Activated T-cell treated with anti-CD3 and anti-CD28 coated beads, Interleukin-2, amount 50 U/mL, for 4 hours (primary cell): ENCODE results near the gene KIAA0753. TPM values are rescaled to one million over a fixed set of nuclear protein-coding genes. Genes with fewer than 3 reads are reported as not detected.

Experiments used
- ATAC-seq, 2 donors: fragments of 200-7000 bp; cut with Tn5 transposase; one replicate each; pipeline ENCODE4 v1.10.0; 2021
- DNase-seq: peaks from one replicate; pipeline ENCODE4 v3.0.0-alpha.2; 2020
- H3K27me3 Mint-ChIP-seq: one replicate; pipeline ENCODE4 v1.8.0; 2021; ENCODE audit warnings: low read depth, mixed read lengths
- H3K36me3 Mint-ChIP-seq: one replicate; pipeline ENCODE4 v1.8.0; 2022; ENCODE audit warnings: mixed read lengths; ENCODE audit not compliant: insufficient read depth
- H3K4me1 Mint-ChIP-seq: one replicate; pipeline ENCODE4 v1.8.0; 2021; ENCODE audit warnings: low read depth, mixed read lengths
- H3K4me3 Mint-ChIP-seq: one replicate; pipeline ENCODE4 v1.8.0; 2021; ENCODE audit warnings: mild to moderate bottlenecking, moderate library complexity, mixed read lengths
- H3K9me3 Mint-ChIP-seq: one replicate; pipeline ENCODE4 v1.8.0; 2021; ENCODE audit warnings: mixed read lengths
- total RNA-seq, 3 donors: library from RNA; stranded (reverse); gene quantifications; one replicate each; pipeline ENCODE4 v1.2.1, GENCODE V29; 2021

KIAA0753 gene
- 10 to 100 TPM; 16.9 to 19.2 (median 17.1) TPM for total RNA-seq

GRCh38 chr17:6640536-6641246, at the start of gene KIAA0753, which contains the start of gene TXNDC17:
KIAA0753 (minus strand) TSS chr17:6640711; CDS start chr17:6635103, 5,608 bp downstream.
TXNDC17 (plus strand) TSS chr17:6641060; CDS start chr17:6641083, 23 bp downstream.
- Mint-ChIP-seq H3K4me3 (peak within 1 kb of the TSS; percentile 95), H3K4me1 (peaks cover 59% of the 10 kb centered on the region), H3K36me3 (peaks cover 22% of the 10 kb centered on the region), H3K9me3 (no peaks in the 10 kb centered on the region), H3K27me3 (no peaks in the 10 kb centered on the region)
- ATAC-seq (peak; percentile 88), DNase-seq (peak; percentile 83)

GRCh38 chr17:6688944-6689343, 48.4 kb upstream of the KIAA0753 start:
- Mint-ChIP-seq H3K36me3 (no peaks in the 10 kb centered on the region), H3K4me1 (no peaks in the 10 kb centered on the region), H3K27me3 (peaks cover 31% of the 10 kb centered on the region), H3K4me3 (no peak overlapping the region), H3K9me3 (no peaks in the 10 kb centered on the region)
- no peak for ATAC-seq
- no peak for DNase-seq

- Mint-ChIP-seq H3K36me3 (no peaks in the 10 kb centered on the region), H3K27me3 (peaks cover 31% of the 10 kb centered on the region), H3K4me3 (no peak overlapping the region), H3K9me3 (no peaks in the 10 kb centered on the region), H3K4me1 (no peaks in the 10 kb centered on the region)
- DNase-seq = no peak
- ATAC-seq = no peak
Observed at GRCh38 chr17:6686026-6686425, 45.5 kb upstream of the KIAA0753 start.

- ATAC-seq (no peak), DNase-seq (no peak)
- Mint-ChIP-seq H3K27me3 (peaks cover 30% of the 10 kb centered on the region), H3K36me3 (no peaks in the 10 kb centered on the region), H3K4me3 (no peak overlapping the region), H3K4me1 (no peaks in the 10 kb centered on the region), H3K9me3 (no peaks in the 10 kb centered on the region)
Observed at GRCh38 chr17:6684881-6685767, 44.6 kb upstream of the KIAA0753 start.

- H3K4me3 Mint-ChIP-seq = no peak overlapping the region
- peaks cover 34% of the 10 kb centered on the region for H3K27me3 Mint-ChIP-seq
- ATAC-seq (no peak), DNase-seq (no peak)
- H3K9me3 Mint-ChIP-seq = no peaks in the 10 kb centered on the region
- no peaks in the 10 kb centered on the region for H3K4me1 Mint-ChIP-seq
- H3K36me3 Mint-ChIP-seq = no peaks in the 10 kb centered on the region
Observed at GRCh38 chr17:6684460-6684783, 43.9 kb upstream of the KIAA0753 start.

- ATAC-seq = no peak
- Mint-ChIP-seq H3K27me3 (peaks cover 36% of the 10 kb centered on the region), H3K9me3 (no peaks in the 10 kb centered on the region), H3K36me3 (no peaks in the 10 kb centered on the region), H3K4me1 (no peaks in the 10 kb centered on the region), H3K4me3 (no peak overlapping the region)
- DNase-seq = no peak
Observed at GRCh38 chr17:6683730-6684459, 43.4 kb upstream of the KIAA0753 start.

- H3K27me3 Mint-ChIP-seq = peaks cover 41% of the 10 kb centered on the region
Observed at GRCh38 chr17:6683081-6683684, 42.7 kb upstream of the KIAA0753 start.

GRCh38 chr17:6682339-6682738, 41.8 kb upstream of the KIAA0753 start:
- DNase-seq = no peak
- Mint-ChIP-seq H3K4me1 (peaks cover 3% of the 10 kb centered on the region), H3K36me3 (no peaks in the 10 kb centered on the region), H3K9me3 (no peaks in the 10 kb centered on the region), H3K4me3 (no peak overlapping the region), H3K27me3 (peaks cover 39% of the 10 kb centered on the region)
- no peak for ATAC-seq

More at GRCh38 chr17:6683081-6683684, 42.7 kb upstream of the KIAA0753 start:
- Mint-ChIP-seq H3K4me1 (no peaks in the 10 kb centered on the region), H3K4me3 (no peak overlapping the region), H3K36me3 (no peaks in the 10 kb centered on the region), H3K9me3 (no peaks in the 10 kb centered on the region)
- DNase-seq = no peak
- no peak for ATAC-seq

- Mint-ChIP-seq H3K27me3 (peaks cover 39% of the 10 kb centered on the region), H3K4me3 (no peak overlapping the region), H3K36me3 (no peaks in the 10 kb centered on the region), H3K9me3 (no peaks in the 10 kb centered on the region), H3K4me1 (peaks cover 3% of the 10 kb centered on the region)
- no peak for DNase-seq
- no peak for ATAC-seq
Observed at GRCh38 chr17:6681671-6682070, 41.2 kb upstream of the KIAA0753 start.

GRCh38 chr17:6681176-6681575, 40.7 kb upstream of the KIAA0753 start:
- no peak for ATAC-seq
- Mint-ChIP-seq H3K9me3 (no peaks in the 10 kb centered on the region), H3K4me3 (no peak overlapping the region), H3K36me3 (no peaks in the 10 kb centered on the region), H3K4me1 (peaks cover 3% of the 10 kb centered on the region), H3K27me3 (peaks cover 39% of the 10 kb centered on the region)
- DNase-seq = no peak

GRCh38 chr17:6679241-6679640, 38.7 kb upstream of the KIAA0753 start:
- DNase-seq (no peak), ATAC-seq (no peak)
- H3K36me3 Mint-ChIP-seq = no peaks in the 10 kb centered on the region
- H3K9me3 Mint-ChIP-seq = no peaks in the 10 kb centered on the region
- H3K4me1 Mint-ChIP-seq = peaks cover 3% of the 10 kb centered on the region
- peaks cover 33% of the 10 kb centered on the region for H3K27me3 Mint-ChIP-seq
- no peak overlapping the region for H3K4me3 Mint-ChIP-seq

- ATAC-seq (no peak), DNase-seq (no peak)
- H3K36me3 Mint-ChIP-seq = no peaks in the 10 kb centered on the region
- H3K9me3 Mint-ChIP-seq = no peaks in the 10 kb centered on the region
- peaks cover 3% of the 10 kb centered on the region for H3K4me1 Mint-ChIP-seq
- no peak overlapping the region for H3K4me3 Mint-ChIP-seq
- H3K27me3 Mint-ChIP-seq = peaks cover 33% of the 10 kb centered on the region
Observed at GRCh38 chr17:6677946-6678345, 37.4 kb upstream of the KIAA0753 start.

GRCh38 chr17:6677158-6677831, 36.8 kb upstream of the KIAA0753 start:
- Mint-ChIP-seq H3K4me3 (no peak overlapping the region), H3K27me3 (peaks cover 31% of the 10 kb centered on the region), H3K36me3 (no peaks in the 10 kb centered on the region), H3K4me1 (peaks cover 3% of the 10 kb centered on the region), H3K9me3 (no peaks in the 10 kb centered on the region)
- DNase-seq (no peak), ATAC-seq (peak; percentile 32 to 67)
